Measurements from ENCODE around the gene CNTN2.

CNTN2 gene

DNA sequence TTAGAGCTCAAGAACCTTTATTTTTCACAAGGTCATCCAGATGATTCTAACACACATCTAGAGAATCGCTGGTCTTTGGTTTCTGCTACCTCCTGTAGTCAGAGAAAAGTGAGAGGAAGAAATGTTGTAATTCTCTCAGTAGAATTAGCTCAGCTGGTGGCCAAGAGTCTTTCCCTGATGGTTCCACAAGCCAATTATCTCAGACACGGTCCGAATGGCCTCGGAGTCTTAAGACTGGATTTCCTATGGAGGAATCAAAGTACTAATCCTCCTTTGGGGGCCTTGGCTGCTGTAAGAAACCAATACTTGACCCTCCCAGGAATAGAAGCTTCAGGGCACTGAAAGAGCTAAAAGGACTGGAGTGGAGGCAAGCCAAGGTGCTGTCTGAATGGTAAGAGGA is 39.4 kb downstream of the CNTN2 start:
- H3K27ac ChIP-seq, result no peak overlapping the region

DNA sequence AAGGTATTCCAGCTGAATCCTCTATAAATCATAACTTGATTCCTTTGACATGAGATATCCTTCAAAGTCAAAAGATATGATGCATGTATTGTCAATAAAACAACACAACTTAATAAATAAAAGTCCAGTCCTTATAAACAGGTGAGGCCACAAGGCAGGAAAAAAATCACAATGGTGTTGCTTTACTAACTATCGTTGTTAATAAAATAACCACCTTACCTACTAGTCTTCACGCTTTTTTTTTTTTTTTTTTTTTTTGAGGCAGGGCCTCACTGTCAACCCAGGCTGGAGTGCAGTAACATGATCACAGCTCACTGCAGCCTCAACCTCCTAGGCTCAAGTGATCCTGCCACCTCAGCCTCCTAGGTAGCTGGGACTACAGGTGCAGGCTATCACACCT is 41.3 kb downstream of the CNTN2 start, which contains the start of gene TMEM81:
Gene TMEM81 (minus strand): TSS at position 101 of the 400 bp plus-strand sequence. CDS start 140 bp downstream, outside the sequence.
- H3K27ac ChIP-seq, result no peak within 1 kb of the TSS
- TF ChIP-seq, protein P1, sequence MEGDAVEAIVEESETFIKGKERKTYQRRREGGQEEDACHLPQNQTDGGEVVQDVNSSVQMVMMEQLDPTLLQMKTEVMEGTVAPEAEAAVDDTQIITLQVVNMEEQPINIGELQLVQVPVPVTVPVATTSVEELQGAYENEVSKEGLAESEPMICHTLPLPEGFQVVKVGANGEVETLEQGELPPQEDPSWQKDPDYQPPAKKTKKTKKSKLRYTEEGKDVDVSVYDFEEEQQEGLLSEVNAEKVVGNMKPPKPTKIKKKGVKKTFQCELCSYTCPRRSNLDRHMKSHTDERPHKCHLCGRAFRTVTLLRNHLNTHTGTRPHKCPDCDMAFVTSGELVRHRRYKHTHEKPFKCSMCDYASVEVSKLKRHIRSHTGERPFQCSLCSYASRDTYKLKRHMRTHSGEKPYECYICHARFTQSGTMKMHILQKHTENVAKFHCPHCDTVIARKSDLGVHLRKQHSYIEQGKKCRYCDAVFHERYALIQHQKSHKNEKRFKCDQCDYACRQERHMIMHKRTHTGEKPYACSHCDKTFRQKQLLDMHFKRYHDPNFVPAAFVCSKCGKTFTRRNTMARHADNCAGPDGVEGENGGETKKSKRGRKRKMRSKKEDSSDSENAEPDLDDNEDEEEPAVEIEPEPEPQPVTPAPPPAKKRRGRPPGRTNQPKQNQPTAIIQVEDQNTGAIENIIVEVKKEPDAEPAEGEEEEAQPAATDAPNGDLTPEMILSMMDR (conservative IDR thresholded peaks at IDR 0.05), result no peak

More for the DNA sequence above, 39.4 kb downstream of the CNTN2 start:
- TF ChIP-seq, protein P1 (conservative IDR thresholded peaks at IDR 0.05), result no peak

- TF ChIP-seq, protein P1 (conservative IDR thresholded peaks at IDR 0.05), result no peak
- H3K27ac ChIP-seq, result no peak overlapping the region
Measured at GRCh38 chr1:205088341-205088740, 45.3 kb downstream of the CNTN2 start.

GRCh38 chr1:205091043-205091740 is 48.2 kb downstream of the CNTN2 start:
- no peak overlapping the region for H3K27ac ChIP-seq
- TF ChIP-seq, protein P1 (conservative IDR thresholded peaks at IDR 0.05), result no peak

DNA sequence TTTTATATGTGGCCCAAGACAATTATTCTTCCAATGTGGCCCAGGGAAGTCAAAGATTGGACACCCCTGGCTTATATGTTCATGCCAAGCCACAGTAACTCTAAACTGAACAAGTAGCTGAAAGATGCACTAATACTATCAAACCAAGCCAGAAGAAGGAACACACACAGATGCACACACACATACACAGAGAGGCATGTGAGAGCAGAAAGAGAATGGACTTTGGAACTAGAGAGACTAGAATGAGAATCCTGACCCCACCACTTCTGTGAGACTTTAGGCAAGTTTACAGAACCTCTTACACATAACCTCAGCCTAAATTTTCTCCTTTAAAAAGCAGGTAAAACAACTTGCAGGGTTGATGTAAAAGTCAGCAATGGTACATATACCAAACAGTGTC is 52.4 kb downstream of the CNTN2 start:
- H3K27ac ChIP-seq, result no peak overlapping the region
- TF ChIP-seq, protein P1 (conservative IDR thresholded peaks at IDR 0.05), result no peak

DNA sequence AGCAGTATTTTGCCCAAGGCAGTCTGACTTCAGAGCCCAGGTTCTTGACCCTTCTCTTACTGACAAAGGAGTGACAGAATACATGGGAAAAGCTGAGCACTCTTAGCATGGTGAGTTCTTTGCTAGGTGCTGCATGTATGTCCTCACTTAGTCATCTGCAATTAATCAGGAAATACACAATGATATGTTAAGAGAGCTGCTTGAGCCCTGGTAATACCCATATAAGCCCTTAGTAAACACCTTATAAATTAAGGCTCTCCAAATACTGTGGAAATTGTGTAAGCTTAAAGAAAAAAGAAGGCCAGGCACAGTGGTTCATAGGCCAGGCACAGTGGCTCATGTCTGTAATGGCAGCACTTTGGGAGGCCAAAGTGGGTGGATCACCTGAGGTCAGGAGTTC is 55.2 kb downstream of the CNTN2 start:
- no peak overlapping the region for H3K27ac ChIP-seq
- TF ChIP-seq, protein P1 (conservative IDR thresholded peaks at IDR 0.05), result no peak

DNA sequence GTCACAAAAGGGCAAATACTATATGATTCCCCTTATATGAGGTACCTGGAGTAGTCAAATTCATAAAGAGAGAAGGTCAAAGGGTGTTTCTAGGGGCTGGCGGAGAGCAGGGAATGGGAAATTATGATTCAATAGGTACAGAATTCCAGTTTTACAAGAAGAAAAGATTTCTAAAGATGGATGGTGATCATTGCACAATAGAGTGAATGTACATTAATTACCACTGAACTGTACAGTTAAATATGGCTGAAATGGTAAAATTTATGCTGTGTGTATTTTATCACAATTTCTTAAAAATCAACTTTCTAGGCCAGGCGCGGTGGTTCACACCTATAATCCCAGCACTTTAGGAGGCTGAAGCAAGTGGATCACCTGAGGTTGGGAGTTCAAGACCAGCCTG is 59.4 kb downstream of the CNTN2 start:
- TF ChIP-seq, protein P1 (conservative IDR thresholded peaks at IDR 0.05), result no peak
- H3K27ac ChIP-seq, result no peak overlapping the region

All from VCaP (cell line).